Measurements from ENCODE around the gene OSM.
A peak's percentile ranks its signal among the peaks of the same experiment; 100 is the strongest.
"Not testable (repeated sequence)": the region's sequence is repeated elsewhere in the genome, so short reads cannot be mapped to it uniquely, and the experiment has no call there.

OSM gene

GRCh38 chr22:30216710-30217109 lies 49.9 kb downstream of the OSM start:
- DNase-seq = no peak
- Histone ChIP-seq H3K36me3 (replicated peaks) (no peaks in the 10 kb centered on the region), H3K4me3 (ENCODE audit: low read depth, low read length) (no peak overlapping the region), H3K27ac (no peak overlapping the region), H3K27me3 (replicated peaks) (no peaks in the 10 kb centered on the region)
- no peak for TF ChIP-seq CTCF (IDR thresholded peaks at IDR 0.05; ENCODE audit: low read depth, low read length, missing control alignments)
- in situ Hi-C loops (cut with HindIII; ENCODE audit: low pct_ligation_motif_present, low sequenced_read_pairs) = no loop called here

GRCh38 chr22:30216272-30216671 lies 50.4 kb downstream of the OSM start:
- H3K36me3 ChIP-seq (replicated peaks); H3K4me3 ChIP-seq (ENCODE audit: low read depth, low read length); H3K27ac ChIP-seq; in situ Hi-C loops (cut with HindIII; ENCODE audit: low pct_ligation_motif_present, low sequenced_read_pairs); DNase-seq; H3K27me3 ChIP-seq (replicated peaks): not testable (repeated sequence)

DNA sequence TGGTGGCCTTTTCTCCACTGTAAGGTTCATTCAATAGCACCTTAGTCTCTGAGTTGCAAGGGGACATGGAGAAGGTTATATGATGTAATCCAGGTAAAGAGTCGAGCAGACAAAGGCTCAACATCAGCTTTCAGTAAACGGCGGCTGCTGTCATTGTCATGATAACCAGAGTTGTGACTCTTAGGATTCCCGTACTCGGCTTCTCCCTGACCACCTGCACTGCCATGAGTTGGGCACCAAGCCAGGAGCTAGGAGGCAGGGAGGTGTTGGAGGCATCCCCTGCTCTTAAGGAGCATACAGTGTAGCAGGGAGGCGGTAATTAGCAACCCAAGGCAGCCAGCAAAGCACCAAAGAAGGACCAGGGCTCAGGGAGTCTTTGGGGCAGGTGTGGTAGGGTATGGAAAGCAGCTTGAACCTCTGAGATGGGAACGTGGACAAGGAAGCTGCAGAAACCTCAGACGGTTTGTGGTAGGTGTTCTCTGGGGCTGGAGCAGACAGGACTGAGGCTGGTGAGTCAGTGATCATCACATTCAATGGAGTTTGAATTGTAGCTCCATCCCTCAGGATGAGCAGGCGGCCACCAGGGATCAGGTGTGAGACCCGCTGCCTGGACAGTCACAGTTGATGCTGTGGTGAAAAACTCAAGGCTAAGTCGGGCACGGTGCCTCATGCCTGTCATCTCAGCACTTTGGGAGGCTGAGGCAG lies 51.8 kb downstream of the OSM start:
- Histone ChIP-seq H3K27me3 (replicated peaks) (no peaks in the 10 kb centered on the region), H3K36me3 (replicated peaks) (no peaks in the 10 kb centered on the region), H3K4me3 (ENCODE audit: low read depth, low read length) (no peak overlapping the region), H3K27ac (no peak overlapping the region)
- TF ChIP-seq CTCF (IDR thresholded peaks at IDR 0.05; ENCODE audit: low read depth, low read length, missing control alignments) = no peak
- DNase-seq = no peak
- in situ Hi-C loops (cut with HindIII; ENCODE audit: low pct_ligation_motif_present, low sequenced_read_pairs) = no loop called here

- TF ChIP-seq CTCF (IDR thresholded peaks at IDR 0.05; ENCODE audit: low read depth, low read length, missing control alignments) = no peak
- in situ Hi-C loops (cut with HindIII; ENCODE audit: low pct_ligation_motif_present, low sequenced_read_pairs) = no loop called here
- peak overlapping the region; percentile 100 for H3K27ac ChIP-seq
- H3K4me3 ChIP-seq (ENCODE audit: low read depth, low read length) = no peak overlapping the region
- H3K36me3 ChIP-seq (replicated peaks) = no peaks in the 10 kb centered on the region
- H3K27me3 ChIP-seq (replicated peaks) = no peaks in the 10 kb centered on the region
- peak; percentile 83 for DNase-seq
Observed at GRCh38 chr22:30212996-30213441, 53.6 kb downstream of the OSM start.
